Keratinocyte (primary cell): ENCODE measurements around the gene HINT2. TPM values are rescaled to one million over a fixed set of nuclear protein-coding genes. Genes with fewer than 3 reads are reported as not detected.

Source experiments
- DNase-seq: peaks from one replicate; pipeline ENCODE4 v3.0.0-alpha.2; 2011; ENCODE audit warnings: low read depth, missing footprints, low spot score
- FAIRE-seq: peaks from 2 replicates; lab custom pipeline; 2011; peaks lifted over from hg19 to GRCh38; lab: Jason Lieb, UNC
- H2AFZ ChIP-seq: 2 replicates; pipeline ENCODE4 v1.6.0; 2012; ENCODE audit warnings: low read length, control low read depth, inconsistent platforms; ENCODE audit not compliant: control insufficient read depth
- H3K27ac ChIP-seq: 2 replicates; pipeline ENCODE4 v1.5.1; 2011; ENCODE audit warnings: low read length; ENCODE audit not compliant: control insufficient read depth, insufficient read depth
- H3K27me3 ChIP-seq: 3 replicates; pipeline ENCODE4 v1.6.0; 2011; ENCODE audit warnings: low read length; ENCODE audit not compliant: control insufficient read depth, insufficient read depth; ENCODE audit errors: extremely low read depth
- H3K36me3 ChIP-seq, 2 experiments: 2 replicates in 1 of 2; 3 replicates in 1 of 2; pipeline ENCODE4 v1.5.1; 2011; ENCODE audit warnings: low read length in 2 of 2, mild to moderate bottlenecking in 1 of 2; ENCODE audit not compliant: control insufficient read depth in 2 of 2, insufficient read depth in 2 of 2; ENCODE audit errors: extremely low read depth in 1 of 2
- H3K4me1 ChIP-seq: 3 replicates; pipeline ENCODE4 v1.5.1; 2011; ENCODE audit warnings: low read length; ENCODE audit not compliant: control insufficient read depth, insufficient read depth; ENCODE audit errors: extremely low read depth
- H3K4me2 ChIP-seq: 3 replicates; pipeline ENCODE4 v1.6.0; 2011; ENCODE audit warnings: low read depth, low read length; ENCODE audit not compliant: control insufficient read depth, insufficient read depth; ENCODE audit errors: extremely low read depth
- H3K4me3 ChIP-seq, 3 experiments: fragments of 200-600 bp in 1 of 3; sonication (generic) in 1 of 3; 2 replicates in 2 of 3; 3 replicates in 1 of 3; pipeline ENCODE4 v1.5.1; 2011 to 2016; ENCODE audit warnings: low read length in 3 of 3, mild to moderate bottlenecking in 3 of 3, control low read depth in 2 of 3, inconsistent platforms in 1 of 3, low read depth in 1 of 3, mixed read lengths in 1 of 3, mixed run types in 1 of 3, moderate library complexity in 1 of 3; ENCODE audit not compliant: control insufficient read depth in 2 of 3, insufficient read depth in 2 of 3; ENCODE audit errors: extremely low read depth in 1 of 3
- H3K79me2 ChIP-seq: 2 replicates; pipeline ENCODE4 v1.6.0; 2012; ENCODE audit warnings: low read length; ENCODE audit not compliant: control insufficient read depth, insufficient read depth
- H3K9ac ChIP-seq: 3 replicates; pipeline ENCODE4 v1.6.0; 2011; ENCODE audit warnings: low read length; ENCODE audit not compliant: control insufficient read depth, insufficient read depth; ENCODE audit errors: extremely low read depth
- H3K9me1 ChIP-seq: 3 replicates; pipeline ENCODE4 v1.6.0; 2011; ENCODE audit warnings: low read length; ENCODE audit not compliant: control insufficient read depth, insufficient read depth; ENCODE audit errors: extremely low read depth
- H3K9me3 ChIP-seq: 2 replicates; pipeline ENCODE4 v1.5.1; 2012; ENCODE audit warnings: low read depth, low read length; ENCODE audit not compliant: control insufficient read depth
- H4K20me1 ChIP-seq: 3 replicates; pipeline ENCODE4 v1.6.0; 2011; ENCODE audit warnings: low read length; ENCODE audit not compliant: control insufficient read depth, insufficient read depth; ENCODE audit errors: extremely low read depth
- EZH2 ChIP-seq: IDR thresholded peaks from one replicate; pipeline ENCODE4 v1.6.1; 2012; ENCODE audit warnings: inconsistent platforms, mild to moderate bottlenecking, low read length, moderate library complexity
- dilution Hi-C: fragments of 300-500 bp; cut with MboI; formaldehyde crosslinking; loops from one replicate; pipeline ENCODE4 v1.7.0; 2020; ENCODE audit warnings: low sequenced_read_pairs; ENCODE audit not compliant: extremely low pct_ligation_motif_present
- polyA minus RNA-seq, 3 experiments: library from RNA; depleted of rRNA, polyadenylated mRNA; stranded (reverse); fragments of >200 nt; gene quantifications; 1 replicate in 1 of 3; 2 replicates in 1 of 3; 3 replicates in 1 of 3; pipeline ENCODE4 v1.2.3, GENCODE V29; 2011
- polyA plus RNA-seq, 5 experiments: library from polyadenylated mRNA; depleted of rRNA in 3 of 5; stranded (reverse) in 3 of 5; stranded (forward) in 1 of 5; unstranded in 1 of 5; fragments of >200 nt; gene quantifications; 1 replicate in 1 of 5; 2 replicates in 3 of 5; 3 replicates in 1 of 5; pipeline versions ENCODE4 v1.2.1 to v1.2.3, GENCODE V29; 2011 to 2012; ENCODE audit warnings: missing spikeins in 2 of 5, low read depth in 1 of 5, low replicate concordance in 1 of 5
- TF ChIP-seq, protein P1 (sequence below), 3 experiments: IDR thresholded peaks in 1 of 3; conservative IDR thresholded peaks in 1 of 3; optimal IDR thresholded peaks in 1 of 3; 2 replicates in 2 of 3; 3 replicates in 1 of 3; pipeline versions ENCODE3 to v1.5.1; 2011; ENCODE audit warnings: low read length in 3 of 3, mild to moderate bottlenecking in 3 of 3, moderate library complexity in 2 of 3, control low read depth in 1 of 3, inconsistent platforms in 1 of 3; ENCODE audit not compliant: insufficient read depth in 2 of 3; ENCODE audit errors: extremely low read depth in 1 of 3

HINT2 gene
- polyA plus RNA-seq (11.6 to 16.6 TPM (median 16.6 TPM) in 3 replicates), polyA minus RNA-seq (2.0 to 5.2 TPM (median 4.9 TPM) in 3 replicates)
- 11.2 TPM for polyA plus RNA-seq (2011; ENCODE audit: low read depth)
- polyA plus RNA-seq (2011; cell fraction: cytosol; rRNA removed): 12.4 and 16.1 TPM in 2 replicates
- polyA plus RNA-seq (2011; cell fraction: nucleus; rRNA removed): 7.6 and 9.3 TPM in 2 replicates
- polyA plus RNA-seq (2012; ENCODE audit: low replicate concordance): 21.4 and 25.3 TPM in 2 replicates
- 3.1 TPM for polyA minus RNA-seq (2011; cell fraction: cytosol; rRNA and poly(A)+ RNA removed)
- polyA minus RNA-seq (2011; cell fraction: nucleus; rRNA and poly(A)+ RNA removed): 0.62 and 2.4 TPM in 2 replicates

DNA sequence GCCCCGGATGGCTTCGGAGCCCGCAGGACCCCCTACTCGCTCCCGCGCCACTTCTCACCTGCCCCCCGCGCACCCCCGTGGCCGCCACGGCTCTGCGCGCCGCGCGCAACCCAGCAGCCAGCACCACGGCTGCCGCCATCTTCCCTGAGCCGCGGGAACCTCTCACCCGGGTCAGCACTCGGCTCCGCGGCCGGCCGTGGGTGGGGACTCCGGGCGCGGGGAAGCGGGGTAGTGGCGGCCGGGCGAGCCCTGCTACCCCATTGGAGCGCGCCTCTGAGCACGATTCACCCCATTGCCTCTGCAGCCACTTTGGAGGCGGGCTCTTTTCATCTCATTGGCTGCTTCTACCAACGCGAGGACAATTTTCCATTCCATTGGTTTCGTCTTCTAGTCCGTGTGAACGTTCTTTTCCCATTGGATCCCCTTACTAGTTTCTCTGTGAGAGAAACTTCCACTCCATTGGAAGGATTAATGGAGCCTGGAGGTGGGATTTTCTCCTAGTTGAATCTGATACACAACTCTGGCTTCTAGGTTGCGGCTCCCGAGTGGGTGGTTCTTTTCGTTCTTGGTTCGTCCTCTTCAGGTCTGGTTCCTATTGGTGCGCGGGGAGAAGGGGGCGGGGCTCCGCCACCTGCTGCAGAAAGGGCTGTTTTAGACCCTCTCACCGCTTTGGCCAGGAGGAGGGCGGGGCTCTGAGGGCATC, at the start of gene HINT2:
Gene HINT2 (minus strand): TSS at position 202 of the 703 bp plus-strand sequence. CDS start 63 bp downstream, at position 139.
- no peaks in the 10 kb centered on the region for H3K27me3 ChIP-seq
- peak within 1 kb of the TSS; percentile 82 for H3K9ac ChIP-seq
- H4K20me1 ChIP-seq: no peaks in the 10 kb centered on the region
- dilution Hi-C loops: no loop called here
- H3K36me3 ChIP-seq: no peaks in the 10 kb centered on the region
- DNase-seq (peak; percentile 79), FAIRE-seq (peak; percentile 80)
- no peaks in the 10 kb centered on the region for H3K9me3 ChIP-seq
- peak within 1 kb of the TSS; percentile 75 for H3K27ac ChIP-seq
- TF ChIP-seq, protein P1, sequence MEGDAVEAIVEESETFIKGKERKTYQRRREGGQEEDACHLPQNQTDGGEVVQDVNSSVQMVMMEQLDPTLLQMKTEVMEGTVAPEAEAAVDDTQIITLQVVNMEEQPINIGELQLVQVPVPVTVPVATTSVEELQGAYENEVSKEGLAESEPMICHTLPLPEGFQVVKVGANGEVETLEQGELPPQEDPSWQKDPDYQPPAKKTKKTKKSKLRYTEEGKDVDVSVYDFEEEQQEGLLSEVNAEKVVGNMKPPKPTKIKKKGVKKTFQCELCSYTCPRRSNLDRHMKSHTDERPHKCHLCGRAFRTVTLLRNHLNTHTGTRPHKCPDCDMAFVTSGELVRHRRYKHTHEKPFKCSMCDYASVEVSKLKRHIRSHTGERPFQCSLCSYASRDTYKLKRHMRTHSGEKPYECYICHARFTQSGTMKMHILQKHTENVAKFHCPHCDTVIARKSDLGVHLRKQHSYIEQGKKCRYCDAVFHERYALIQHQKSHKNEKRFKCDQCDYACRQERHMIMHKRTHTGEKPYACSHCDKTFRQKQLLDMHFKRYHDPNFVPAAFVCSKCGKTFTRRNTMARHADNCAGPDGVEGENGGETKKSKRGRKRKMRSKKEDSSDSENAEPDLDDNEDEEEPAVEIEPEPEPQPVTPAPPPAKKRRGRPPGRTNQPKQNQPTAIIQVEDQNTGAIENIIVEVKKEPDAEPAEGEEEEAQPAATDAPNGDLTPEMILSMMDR (optimal IDR thresholded peaks at IDR 0.05 in 1 of 3, IDR thresholded peaks at IDR 0.05 in 1 of 3, conservative IDR thresholded peaks at IDR 0.05 in 1 of 3; ENCODE audit: extremely low read depth in 1 of 3, insufficient read depth in 2 of 3, low read length in 3 of 3): no peak
- no peak for TF ChIP-seq EZH2
- peak within 1 kb of the TSS; percentile 85 for H3K4me2 ChIP-seq
- no peaks in the 10 kb centered on the region for H3K79me2 ChIP-seq
- H3K4me3 ChIP-seq: peak within 1 kb of the TSS; percentile 73 to 76 (median 76)
- peak within 1 kb of the TSS; percentile 81 for H2AFZ ChIP-seq
- H3K9me1 ChIP-seq: no peaks in the 10 kb centered on the region
- peaks cover 18% of the 10 kb centered on the region for H3K4me1 ChIP-seq

DNA sequence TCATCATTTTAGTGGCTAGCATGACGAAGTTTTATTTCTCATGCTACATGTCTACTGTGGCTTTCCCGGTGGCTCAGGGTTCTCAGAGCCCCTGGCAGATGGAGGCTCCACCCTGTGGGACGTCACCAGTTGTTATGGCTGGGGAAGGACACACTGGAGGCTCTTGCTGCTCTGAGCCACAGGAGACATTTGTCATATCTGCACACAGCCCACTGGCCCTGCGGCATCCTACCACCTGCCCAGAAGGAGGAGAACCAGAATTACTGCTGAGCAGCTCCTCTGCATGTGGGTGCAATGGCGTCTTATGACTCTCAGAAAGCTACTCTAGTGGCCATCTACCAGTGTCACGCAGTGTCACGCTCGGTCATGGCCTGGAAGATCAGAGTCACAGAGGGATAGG, 48.7 kb upstream of the HINT2 start:
- no peaks in the 10 kb centered on the region for H3K79me2 ChIP-seq
- dilution Hi-C loops: no loop called here
- no peak for DNase-seq

More for the DNA sequence above, 48.7 kb upstream of the HINT2 start:
- Histone ChIP-seq H3K27ac (no peak overlapping the region), H3K9me3 (no peaks in the 10 kb centered on the region), H3K4me2 (no peak overlapping the region), H3K9ac (no peak overlapping the region), H3K4me3 (no peak overlapping the region), H2AFZ (no peak overlapping the region), H3K36me3 (no peaks in the 10 kb centered on the region), H3K4me1 (no peaks in the 10 kb centered on the region), H3K9me1 (no peaks in the 10 kb centered on the region), H4K20me1 (no peaks in the 10 kb centered on the region), H3K27me3 (peaks cover 3% of the 10 kb centered on the region)
- FAIRE-seq: no peak
- TF ChIP-seq EZH2: no peak
- TF ChIP-seq, protein P1 (optimal IDR thresholded peaks at IDR 0.05 in 1 of 3, IDR thresholded peaks at IDR 0.05 in 1 of 3, conservative IDR thresholded peaks at IDR 0.05 in 1 of 3; ENCODE audit: extremely low read depth in 1 of 3, insufficient read depth in 2 of 3, low read length in 3 of 3): no peak
